H9 (cell line): Measurements from ENCODE around the gene CBFA2T2. TPM values are rescaled to one million over a fixed set of nuclear protein-coding genes. Genes with fewer than 3 reads are reported as not detected.

Source experiments
- DNase-seq: peaks from one replicate; pipeline ENCODE4 v3.0.0-alpha.2; 2017
- H2AFZ ChIP-seq: one replicate; pipeline ENCODE4 v1.6.1; 2013; ENCODE audit warnings: mild to moderate bottlenecking, low read length, control low read depth, moderate library complexity
- H2AK5ac ChIP-seq: 2 replicates; pipeline ENCODE4 v1.6.1; 2013; ENCODE audit warnings: low read length, control low read depth, mixed read lengths; ENCODE audit not compliant: insufficient read length
- H2BK120ac ChIP-seq: one replicate; pipeline ENCODE4 v1.6.1; 2013; ENCODE audit warnings: low read depth, mild to moderate bottlenecking, low read length, control low read depth, inconsistent platforms; ENCODE audit not compliant: poor library complexity, severe bottlenecking
- H2BK12ac ChIP-seq: 2 replicates; pipeline ENCODE4 v1.6.1; 2013; ENCODE audit warnings: low read length, control low read depth, mixed read lengths, low read depth; ENCODE audit not compliant: insufficient read length
- H2BK15ac ChIP-seq: 2 replicates; pipeline ENCODE4 v1.6.1; 2013; ENCODE audit warnings: low read depth, low read length, control low read depth
- H2BK20ac ChIP-seq: one replicate; pipeline ENCODE4 v1.6.1; 2013; ENCODE audit warnings: low read depth, mild to moderate bottlenecking, low read length, control low read depth, inconsistent platforms; ENCODE audit not compliant: poor library complexity, severe bottlenecking
- H2BK5ac ChIP-seq: 2 replicates; pipeline ENCODE4 v1.6.1; 2013; ENCODE audit warnings: low read length, control low read depth, mixed read lengths; ENCODE audit not compliant: insufficient read length
- H3K14ac ChIP-seq: 2 replicates; pipeline ENCODE4 v1.6.1; 2013; ENCODE audit warnings: low read length, control low read depth; ENCODE audit not compliant: insufficient read depth
- H3K18ac ChIP-seq: 2 replicates; pipeline ENCODE4 v1.6.1; 2013; ENCODE audit warnings: low read depth, mild to moderate bottlenecking, mixed read lengths, low read length, control low read depth; ENCODE audit not compliant: insufficient read length
- H3K23ac ChIP-seq: 2 replicates; pipeline ENCODE4 v1.6.1; 2013; ENCODE audit warnings: low read length, control low read depth, mixed read lengths, low read depth; ENCODE audit not compliant: insufficient read length
- H3K23me2 ChIP-seq: 2 replicates; pipeline ENCODE4 v1.6.1; 2013; ENCODE audit warnings: low read depth, mild to moderate bottlenecking, mixed read lengths, low read length, control low read depth; ENCODE audit not compliant: insufficient read length, poor library complexity, severe bottlenecking
- H3K27ac ChIP-seq: 2 replicates; pipeline ENCODE4 v1.5.1; 2013; ENCODE audit warnings: low read length, control low read depth, mixed read lengths, low read depth; ENCODE audit not compliant: insufficient read length
- H3K27me3 ChIP-seq: 2 replicates; pipeline ENCODE4 v1.6.1; 2013; ENCODE audit warnings: low read length, control low read depth, inconsistent platforms; ENCODE audit not compliant: insufficient read depth
- H3K4ac ChIP-seq: 2 replicates; pipeline ENCODE4 v1.6.1; 2013; ENCODE audit warnings: low read depth, mild to moderate bottlenecking, control low read depth, inconsistent platforms, low read length, moderate library complexity
- H3K4me1 ChIP-seq: 2 replicates; pipeline ENCODE4 v1.6.1; 2013; ENCODE audit warnings: low read length, control low read depth, inconsistent platforms; ENCODE audit not compliant: insufficient read depth
- H3K4me2 ChIP-seq: 2 replicates; pipeline ENCODE4 v1.6.1; 2013; ENCODE audit warnings: low read length, control low read depth, mixed read lengths; ENCODE audit not compliant: insufficient read length, insufficient read depth
- H3K56ac ChIP-seq: 2 replicates; pipeline ENCODE4 v1.6.1; 2013; ENCODE audit warnings: low read depth, mild to moderate bottlenecking, mixed read lengths, low read length, control low read depth; ENCODE audit not compliant: insufficient read length
- H3K79me1 ChIP-seq: 2 replicates; pipeline ENCODE4 v1.6.1; 2013; ENCODE audit warnings: low read depth, mild to moderate bottlenecking, moderate library complexity, low read length, control low read depth, inconsistent platforms; ENCODE audit not compliant: insufficient read depth, poor library complexity, severe bottlenecking
- H3K79me2 ChIP-seq: 2 replicates; pipeline ENCODE4 v1.6.1; 2013; ENCODE audit warnings: low read length, control low read depth, inconsistent platforms; ENCODE audit not compliant: insufficient read depth
- H3K9ac ChIP-seq: 2 replicates; pipeline ENCODE4 v1.6.1; 2013; ENCODE audit warnings: low read length, control low read depth, mixed read lengths; ENCODE audit not compliant: insufficient read length; ENCODE audit errors: extremely low read depth
- H3K9me3 ChIP-seq: one replicate; pipeline ENCODE4 v1.6.1; 2013; ENCODE audit warnings: low read depth, low read length, inconsistent platforms; ENCODE audit not compliant: control insufficient read depth
- H3T11ph ChIP-seq: one replicate; pipeline ENCODE4 v1.6.1; 2013; ENCODE audit warnings: mild to moderate bottlenecking, low read length, control low read depth, inconsistent platforms
- H4K20me1 ChIP-seq: one replicate; pipeline ENCODE4 v1.6.1; 2013; ENCODE audit not compliant: control insufficient read depth, insufficient read length, insufficient read depth
- H4K5ac ChIP-seq: 2 replicates; pipeline ENCODE4 v1.6.1; 2013; ENCODE audit warnings: low read depth, mild to moderate bottlenecking, mixed read lengths, low read length, control low read depth; ENCODE audit not compliant: insufficient read length
- H4K8ac ChIP-seq: replicated peaks from 2 replicates; pipeline ENCODE4 v1.6.1; 2013; ENCODE audit warnings: low read length, control low read depth, mixed read lengths, low read depth; ENCODE audit not compliant: insufficient read length
- H4K91ac ChIP-seq: 2 replicates; pipeline ENCODE4 v1.6.1; 2013; ENCODE audit warnings: low read depth, mild to moderate bottlenecking, moderate library complexity, mixed read lengths, low read length, control low read depth; ENCODE audit not compliant: insufficient read length
- H3K27ac Mint-ChIP-seq, 3 experiments: 2 replicates in 2 of 3; 3 replicates in 1 of 3; pipeline ENCODE4 v1.8.0; 2020 to 2021; ENCODE audit warnings: mixed read lengths in 3 of 3, mild to moderate bottlenecking in 1 of 3, moderate library complexity in 1 of 3
- H3K27me3 Mint-ChIP-seq: 2 replicates; pipeline ENCODE4 v1.8.0; 2021; ENCODE audit warnings: low read depth, mild to moderate bottlenecking, moderate library complexity, mixed read lengths
- H3K36me3 Mint-ChIP-seq, 3 experiments: 2 replicates in 2 of 3; 3 replicates in 1 of 3; pipeline ENCODE4 v1.8.0; 2020 to 2021; ENCODE audit warnings: low read depth in 3 of 3, mixed read lengths in 3 of 3; ENCODE audit not compliant: insufficient read depth in 1 of 3
- H3K4me1 Mint-ChIP-seq, 2 experiments: 2 replicates each; pipeline ENCODE4 v1.8.0; 2020; ENCODE audit warnings: mixed read lengths in 2 of 2
- H3K4me3 Mint-ChIP-seq, 2 experiments: 2 replicates in 1 of 2; 3 replicates in 1 of 2; pipeline ENCODE4 v1.8.0; 2020 to 2021; ENCODE audit warnings: mild to moderate bottlenecking in 2 of 2, mixed read lengths in 2 of 2, moderate library complexity in 1 of 2
- H3K9me3 Mint-ChIP-seq, 2 experiments: 2 replicates in 1 of 2; 3 replicates in 1 of 2; pipeline ENCODE4 v1.8.0; 2020; ENCODE audit warnings: mild to moderate bottlenecking in 2 of 2, mixed read lengths in 2 of 2, moderate library complexity in 1 of 2
- CTCF ChIP-seq: fragments of 200-600 bp; sonication (generic); conservative IDR thresholded peaks from 3 replicates; pipeline ENCODE4 v1.8.0; 2021; ENCODE audit warnings: antibody characterized with exemption, mild to moderate bottlenecking
- WGBS: extraction: QIAGEN DNeasy Blood & Tissue Kit; methylation state at CpG from one replicate; pipeline ENCODE4 v1.1.7; 2013; ENCODE audit warnings: missing lambda C conversion rate, low lambda C conversion rate, mixed read lengths; ENCODE audit not compliant: insufficient read length; ENCODE audit errors: extremely low coverage; 5-methylcytosine and 5-hydroxymethylcytosine counted together
- total RNA-seq: library from RNA; stranded (reverse); gene quantifications from 2 replicates; pipeline ENCODE4 v1.2.1, GENCODE V29; 2021

The CBFA2T2 gene
- total RNA-seq, 1 experiment from 2014 or later, result 11.2 TPM

- H2BK12ac ChIP-seq, result no peak overlapping the region
- H4K20me1 ChIP-seq, result no peaks in the 10 kb centered on the region
- H3K9me3 ChIP-seq, result no peaks in the 10 kb centered on the region
- no peak overlapping the region for H3K14ac ChIP-seq
- no peak overlapping the region for H3K4ac ChIP-seq
- H2BK120ac ChIP-seq, result no peak overlapping the region
- no CpG with 5 or more reads among the region's 13 CpGs for WGBS
- no peak overlapping the region for H2BK5ac ChIP-seq
- peaks cover 0 to 8% (median 0%) of the 10 kb centered on the region in 3 experiments; a peak in 3 of 7 replicates for H3K36me3 Mint-ChIP-seq
- H3K4me2 ChIP-seq, result no peak overlapping the region
- H4K8ac ChIP-seq, result no peak overlapping the region
- no peak overlapping the region for H4K91ac ChIP-seq
- H2BK15ac ChIP-seq, result no peak overlapping the region
- peaks cover 31 to 35% of the 10 kb centered on the region in 2 experiments for H3K4me1 Mint-ChIP-seq
- H3K27me3 Mint-ChIP-seq, result no peaks in the 10 kb centered on the region; the same call in 1 of the 2 replicates
- H3K27ac ChIP-seq, result no peak overlapping the region
- H3K4me3 Mint-ChIP-seq, result no peak overlapping the region; a peak in 1 of 5 replicates
- no peak overlapping the region for H2AFZ ChIP-seq
- H3K9me3 Mint-ChIP-seq, result no peaks in the 10 kb centered on the region; a peak in 1 of 5 replicates
- no peak overlapping the region for H2BK20ac ChIP-seq
- H3K56ac ChIP-seq, result no peak overlapping the region
- no peaks in the 10 kb centered on the region for H3K4me1 ChIP-seq
- no peaks in the 10 kb centered on the region for H3K79me1 ChIP-seq
- no peak for TF ChIP-seq CTCF
- peak overlapping the region in 1 of 3 experiments; percentile 21; a peak in 1 of 7 replicates for H3K27ac Mint-ChIP-seq
- H3K23ac ChIP-seq, result no peak overlapping the region
- H3T11ph ChIP-seq, result no peak overlapping the region
- H3K18ac ChIP-seq, result no peak overlapping the region
- H3K23me2 ChIP-seq, result no peaks in the 10 kb centered on the region
- H3K27me3 ChIP-seq, result no peaks in the 10 kb centered on the region
- no peak for DNase-seq
- H4K5ac ChIP-seq, result no peak overlapping the region
- no peak overlapping the region for H2AK5ac ChIP-seq
- no peak overlapping the region for H3K9ac ChIP-seq
- no peaks in the 10 kb centered on the region for H3K79me2 ChIP-seq
Measured at GRCh38 chr20:33651562-33652048, 161.7 kb downstream of the CBFA2T2 start.
